GM19372 (cell line): ENCODE data around the gene NDUFA11.

Experiments
- ATAC-seq: cut with Tn5 transposase; IDR thresholded peaks from one replicate; pipeline ENCODE4 v1.9.1; 2021; ENCODE audit warnings: mild to moderate bottlenecking, low read depth, moderate library complexity; ENCODE audit not compliant: unreplicated experiment

NDUFA11 gene

GRCh38 chr19:5933391-5934068 lies 29.9 kb upstream of the NDUFA11 start:
- ATAC-seq = no peak

GRCh38 chr19:5932609-5933262 lies 29.1 kb upstream of the NDUFA11 start:
- no peak for ATAC-seq

GRCh38 chr19:5932146-5932545 lies 28.6 kb upstream of the NDUFA11 start:
- no peak for ATAC-seq

- no peak for ATAC-seq
Measured at GRCh38 chr19:5931251-5931650, 27.7 kb upstream of the NDUFA11 start.

- ATAC-seq = no peak
Measured at GRCh38 chr19:5929625-5930024, 26.0 kb upstream of the NDUFA11 start.

GRCh38 chr19:5929179-5929578 lies 25.6 kb upstream of the NDUFA11 start:
- no peak for ATAC-seq

- ATAC-seq = no peak
Measured at GRCh38 chr19:5927441-5927821, 23.8 kb upstream of the NDUFA11 start.

- ATAC-seq = no peak
Measured at GRCh38 chr19:5926641-5927440, 23.3 kb upstream of the NDUFA11 start.

- ATAC-seq = no peak
Measured at GRCh38 chr19:5925830-5926427, 22.3 kb upstream of the NDUFA11 start.

- ATAC-seq = no peak
Measured at GRCh38 chr19:5923356-5923755, 19.8 kb upstream of the NDUFA11 start.

GRCh38 chr19:5922161-5922545 lies 18.6 kb upstream of the NDUFA11 start:
- no peak for ATAC-seq

GRCh38 chr19:5921516-5922160 lies 18.0 kb upstream of the NDUFA11 start:
- ATAC-seq = no peak

- ATAC-seq = no peak
Measured at GRCh38 chr19:5918463-5919079, 15.0 kb upstream of the NDUFA11 start.

- no peak for ATAC-seq
Measured at GRCh38 chr19:5917431-5918107, 14.0 kb upstream of the NDUFA11 start.

- no peak for ATAC-seq
Measured at GRCh38 chr19:5916181-5916708, 12.7 kb upstream of the NDUFA11 start.

- no peak for ATAC-seq
Measured at GRCh38 chr19:5915782-5916165, 12.2 kb upstream of the NDUFA11 start.

- ATAC-seq = no peak
Measured at GRCh38 chr19:5914946-5915781, 11.6 kb upstream of the NDUFA11 start.

- ATAC-seq = no peak
Measured at GRCh38 chr19:5914358-5914774, 10.8 kb upstream of the NDUFA11 start.
